Measurements from ENCODE around the gene ZNF446.

ZNF446 gene

GRCh38 chr19:58509731-58510083 lies 33.6 kb downstream of the ZNF446 start:
- H3K27me3 ChIP-seq (ENCODE audit: insufficient read depth, low read length), result no peaks in the 10 kb centered on the region
- H3K27ac ChIP-seq (ENCODE audit: low read depth, low read length, poor library complexity, severe bottlenecking), result no peak overlapping the region
- no peak overlapping the region for H3K4me2 ChIP-seq (ENCODE audit: low read length)
- no peaks in the 10 kb centered on the region; the same call in 1 of the 2 replicates for H3K36me3 ChIP-seq (ENCODE audit: insufficient read depth, low read length)
- H4K20me1 ChIP-seq (ENCODE audit: insufficient read depth, low read length), result no peaks in the 10 kb centered on the region
- H3K4me1 ChIP-seq (ENCODE audit: insufficient read depth, low read length, severe bottlenecking), result peaks cover 12% of the 10 kb centered on the region
- H3K79me2 ChIP-seq (ENCODE audit: insufficient read depth, low read length), result peaks cover 5% of the 10 kb centered on the region; the same call in 1 of the 2 replicates
- no peak for TF ChIP-seq CTCF (IDR thresholded peaks at IDR 0.05; ENCODE audit: low read length)
- no peak for TF ChIP-seq EZH2 (IDR thresholded peaks at IDR 0.05; ENCODE audit: borderline replicate concordance, low read length)
- no peak overlapping the region for H3K9ac ChIP-seq (ENCODE audit: low read length)
- H3K9me2 ChIP-seq (ENCODE audit: low read depth, low read length), result no peaks in the 10 kb centered on the region
- no peaks in the 10 kb centered on the region for H3K9me3 ChIP-seq (ENCODE audit: low read length)
- no peak overlapping the region for H2AFZ ChIP-seq (ENCODE audit: low read length)
- H3K4me3 ChIP-seq (ENCODE audit: low read depth, low read length, poor library complexity, severe bottlenecking), result no peak overlapping the region
- H3F3A ChIP-seq (ENCODE audit: insufficient read depth, low read length), result no peaks in the 10 kb centered on the region

GRCh38 chr19:58510084-58510862 lies 34.1 kb downstream of the ZNF446 start:
- Histone ChIP-seq H3K4me2 (ENCODE audit: low read length) (no peak overlapping the region), H3K27ac (ENCODE audit: low read depth, low read length, poor library complexity, severe bottlenecking) (no peak overlapping the region), H3K9me3 (ENCODE audit: low read length) (no peaks in the 10 kb centered on the region), H3K36me3 (ENCODE audit: insufficient read depth, low read length) (no peaks in the 10 kb centered on the region; the same call in 1 of the 2 replicates), H4K20me1 (ENCODE audit: insufficient read depth, low read length) (no peaks in the 10 kb centered on the region), H3K4me1 (ENCODE audit: insufficient read depth, low read length, severe bottlenecking) (peaks cover 18% of the 10 kb centered on the region), H3K27me3 (ENCODE audit: insufficient read depth, low read length) (no peaks in the 10 kb centered on the region), H3K9ac (ENCODE audit: low read length) (no peak overlapping the region), H3F3A (ENCODE audit: insufficient read depth, low read length) (no peaks in the 10 kb centered on the region), H3K79me2 (ENCODE audit: insufficient read depth, low read length) (peaks cover 5% of the 10 kb centered on the region; the same call in 1 of the 2 replicates), H3K9me2 (ENCODE audit: low read depth, low read length) (no peaks in the 10 kb centered on the region), H2AFZ (ENCODE audit: low read length) (no peak overlapping the region), H3K4me3 (ENCODE audit: low read depth, low read length, poor library complexity, severe bottlenecking) (no peak overlapping the region)
- TF ChIP-seq CTCF (IDR thresholded peaks at IDR 0.05; ENCODE audit: low read length) (no peak), EZH2 (IDR thresholded peaks at IDR 0.05; ENCODE audit: borderline replicate concordance, low read length) (no peak)

GRCh38 chr19:58511353-58512208 lies 35.4 kb downstream of the ZNF446 start, which contains the start of gene SLC27A5:
Gene SLC27A5 (minus strand): TSS chr19:58511992. CDS start chr19:58511955, 37 bp downstream.
- Histone ChIP-seq H3K4me2 (ENCODE audit: low read length) (no peak within 1 kb of the TSS), H3K79me2 (ENCODE audit: insufficient read depth, low read length) (peaks cover 5% of the 10 kb centered on the region; the same call in 1 of the 2 replicates), H3K9me2 (ENCODE audit: low read depth, low read length) (no peaks in the 10 kb centered on the region), H3K36me3 (ENCODE audit: insufficient read depth, low read length) (peaks cover 6% of the 10 kb centered on the region), H3K4me3 (ENCODE audit: low read depth, low read length, poor library complexity, severe bottlenecking) (no peak within 1 kb of the TSS), H3K9me3 (ENCODE audit: low read length) (no peaks in the 10 kb centered on the region), H3K9ac (ENCODE audit: low read length) (no peak within 1 kb of the TSS), H3F3A (ENCODE audit: insufficient read depth, low read length) (no peaks in the 10 kb centered on the region), H3K4me1 (ENCODE audit: insufficient read depth, low read length, severe bottlenecking) (peaks cover 31% of the 10 kb centered on the region), H3K27me3 (ENCODE audit: insufficient read depth, low read length) (no peaks in the 10 kb centered on the region), H2AFZ (ENCODE audit: low read length) (no peak within 1 kb of the TSS), H4K20me1 (ENCODE audit: insufficient read depth, low read length) (no peaks in the 10 kb centered on the region), H3K27ac (ENCODE audit: low read depth, low read length, poor library complexity, severe bottlenecking) (no peak within 1 kb of the TSS)
- TF ChIP-seq CTCF (IDR thresholded peaks at IDR 0.05; ENCODE audit: low read length) (no peak), EZH2 (IDR thresholded peaks at IDR 0.05; ENCODE audit: borderline replicate concordance, low read length) (no peak)

Data from OCI-LY1 (cell line).